ENCODE measurements around the gene PRR16.
"Not testable (repeated sequence)": the region's sequence is repeated elsewhere in the genome, so short reads cannot be mapped to it uniquely, and the experiment has no call there.

PRR16 gene

GRCh38 chr5:120463991-120464626 lies at the start of gene PRR16:
TSS of gene PRR16 (plus strand) at chr5:120464300.
- no peak for DNase-seq (ENCODE audit: low read depth in 2 of 2)

GRCh38 chr5:120415985-120416384 lies 48.1 kb upstream of the PRR16 start:
- DNase-seq (ENCODE audit: low read depth in 2 of 2) = no peak

DNA sequence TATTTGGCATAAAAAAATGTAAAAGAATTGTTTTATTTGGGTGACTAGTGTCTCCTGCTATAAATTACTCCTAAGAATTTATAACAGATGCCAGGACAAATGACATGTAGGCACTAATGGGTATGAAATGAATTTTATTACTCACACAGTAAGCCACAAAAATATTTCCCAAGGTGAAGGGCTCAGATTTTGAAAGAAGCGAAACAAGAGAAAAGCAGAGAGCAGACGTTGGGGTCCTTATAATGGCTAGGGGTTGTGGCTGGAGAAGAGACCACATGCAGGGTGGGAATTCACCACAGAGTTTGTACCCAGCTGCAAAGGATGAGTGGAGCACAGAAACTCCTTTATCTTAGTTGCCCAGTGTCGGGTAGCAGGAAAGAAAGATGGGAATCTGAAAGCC lies 45.0 kb upstream of the PRR16 start:
- no peak for DNase-seq (ENCODE audit: low read depth in 2 of 2)

GRCh38 chr5:120426633-120427275 lies 37.3 kb upstream of the PRR16 start:
- DNase-seq (ENCODE audit: low read depth in 2 of 2) = not testable (repeated sequence)

GRCh38 chr5:120430572-120430971 lies 33.5 kb upstream of the PRR16 start:
- DNase-seq (ENCODE audit: low read depth in 2 of 2) = no peak

GRCh38 chr5:120432861-120433260 lies 31.2 kb upstream of the PRR16 start:
- no peak for DNase-seq (ENCODE audit: low read depth in 2 of 2)

DNA sequence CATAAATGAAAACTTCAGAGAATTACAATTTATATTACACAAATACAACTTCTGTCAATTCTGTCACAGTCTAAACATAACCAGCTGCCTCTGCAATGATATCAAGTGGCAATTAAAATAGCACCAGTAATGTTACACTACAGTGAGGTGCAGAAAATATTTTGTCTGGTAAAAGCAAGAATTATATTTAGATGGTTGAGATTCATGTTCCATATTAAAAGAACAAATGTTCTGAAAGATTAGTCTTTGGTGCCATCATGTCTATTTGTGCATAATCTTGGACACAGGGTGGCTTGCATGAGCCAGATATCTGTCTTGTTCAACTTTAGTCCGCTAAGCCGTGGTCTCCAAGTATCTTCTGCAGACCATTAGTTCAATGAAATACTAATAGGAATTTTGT lies 29.0 kb upstream of the PRR16 start:
- DNase-seq (ENCODE audit: low read depth in 2 of 2) = no peak

- no peak for DNase-seq (ENCODE audit: low read depth in 2 of 2)
These were observed 27.1 kb upstream of the PRR16 start for GRCh38 chr5:120436996-120437395.

GRCh38 chr5:120442694-120443093 lies 21.4 kb upstream of the PRR16 start:
- DNase-seq (ENCODE audit: low read depth in 2 of 2) = no peak

DNA sequence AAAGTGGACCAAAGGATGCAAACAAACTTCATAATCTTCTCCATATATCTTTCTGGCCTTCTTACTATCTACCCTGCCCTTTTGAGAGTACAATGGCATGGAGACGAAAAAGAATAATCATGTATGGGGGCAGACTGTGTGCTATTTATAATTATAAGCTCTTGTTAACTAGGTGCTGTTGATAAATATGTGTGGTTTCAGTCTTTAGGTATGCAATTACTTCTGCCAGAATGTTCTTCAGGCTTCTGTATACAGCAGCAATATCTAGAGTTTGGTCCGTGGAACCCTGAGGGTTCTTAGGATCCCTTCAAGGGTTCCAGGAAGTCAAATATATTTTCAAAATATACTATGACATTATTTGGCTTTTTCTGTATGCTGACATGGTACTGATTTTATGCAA lies 20.5 kb upstream of the PRR16 start:
- no peak for DNase-seq (ENCODE audit: low read depth in 2 of 2)

GRCh38 chr5:120446068-120446492 lies 18.0 kb upstream of the PRR16 start:
- DNase-seq (ENCODE audit: low read depth in 2 of 2) = peak; percentile 92

DNA sequence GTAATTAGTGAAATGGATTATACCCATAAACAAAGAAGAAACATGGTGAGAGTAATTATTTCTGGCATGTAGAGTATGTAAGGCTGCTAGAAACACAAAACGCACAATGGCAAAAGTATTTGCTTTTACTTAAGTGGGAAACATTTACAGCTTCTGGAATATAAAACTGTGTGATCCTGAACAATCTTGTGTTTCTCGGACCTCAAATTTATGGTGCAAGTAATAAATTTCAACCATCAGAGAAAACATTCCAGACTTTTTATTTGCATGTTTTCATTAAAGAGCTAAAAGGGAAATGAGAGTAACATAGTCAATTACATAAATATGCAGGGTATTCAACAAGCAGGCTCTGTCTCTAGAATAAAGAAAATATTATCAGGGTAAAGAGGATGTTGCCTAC lies 17.2 kb upstream of the PRR16 start:
- peak; percentile 76 for DNase-seq (ENCODE audit: low read depth in 2 of 2)

DNA sequence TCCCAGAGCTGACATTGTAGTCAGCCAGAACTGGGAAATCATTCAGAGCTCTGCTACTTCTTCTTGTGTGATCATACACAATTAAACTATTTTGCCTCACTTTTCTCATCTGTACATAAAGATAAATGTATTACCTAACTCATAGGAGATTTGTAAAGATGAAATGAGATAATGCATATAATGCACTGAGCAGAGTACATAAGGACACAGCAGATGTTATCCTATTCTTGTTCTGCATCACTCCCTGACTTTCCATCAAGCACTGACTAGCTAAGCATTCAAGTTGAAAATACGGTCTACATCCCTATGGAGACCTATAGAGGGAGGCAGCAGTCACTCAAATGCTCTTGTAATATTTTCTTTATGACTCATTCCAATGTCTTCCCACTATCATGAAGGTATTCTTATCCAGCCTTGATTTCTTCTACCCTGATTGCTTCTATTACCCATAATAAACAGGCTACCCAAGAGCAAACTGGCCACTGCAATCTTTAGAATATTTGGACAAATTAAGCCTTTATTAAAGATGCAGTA lies 16.3 kb upstream of the PRR16 start:
- DNase-seq (ENCODE audit: low read depth in 2 of 2) = no peak

GRCh38 chr5:120449501-120449900 lies 14.6 kb upstream of the PRR16 start:
- DNase-seq (ENCODE audit: low read depth in 2 of 2) = no peak

DNA sequence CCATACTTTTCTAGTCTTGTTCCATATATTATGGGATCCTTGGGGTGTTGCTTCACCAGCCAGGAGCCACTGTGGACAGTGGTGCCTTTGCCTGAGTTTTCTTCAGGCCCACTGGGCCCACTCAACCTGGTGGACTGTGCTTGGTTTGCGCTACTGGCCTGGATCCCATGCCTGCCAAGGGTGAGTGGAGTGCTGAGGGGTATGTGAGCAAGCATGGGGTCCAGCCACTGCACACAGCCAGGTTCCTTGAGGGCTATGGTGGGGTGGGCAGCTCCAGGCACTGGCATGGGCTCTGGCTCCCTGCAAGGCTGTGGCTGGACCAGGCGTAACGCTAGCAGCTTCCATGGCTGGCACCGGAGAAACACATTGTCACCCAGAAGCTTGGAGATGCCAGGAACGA lies 13.2 kb upstream of the PRR16 start:
- DNase-seq (ENCODE audit: low read depth in 2 of 2) = no peak

- DNase-seq (ENCODE audit: low read depth in 2 of 2) = no peak
These were observed 12.7 kb upstream of the PRR16 start for GRCh38 chr5:120451445-120451844.

DNA sequence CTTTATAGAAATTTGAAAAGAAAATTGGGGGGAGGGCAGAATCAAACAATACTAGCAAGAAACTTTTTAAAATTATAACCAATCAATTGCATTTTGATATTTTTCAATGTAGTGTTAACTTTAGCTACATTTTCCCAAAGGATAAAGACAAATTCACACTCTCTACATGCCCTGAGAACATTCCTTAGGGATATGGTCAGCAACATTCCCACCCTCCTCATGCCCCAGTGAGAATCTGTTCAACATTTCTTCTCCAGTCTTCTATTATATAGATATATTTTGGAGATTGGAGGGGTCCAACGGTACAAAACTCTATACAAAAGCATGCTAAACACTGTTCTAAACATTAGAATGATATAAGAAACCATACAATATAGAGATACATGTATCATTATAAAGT lies 11.6 kb upstream of the PRR16 start:
- DNase-seq (ENCODE audit: low read depth in 2 of 2) = no peak

DNA sequence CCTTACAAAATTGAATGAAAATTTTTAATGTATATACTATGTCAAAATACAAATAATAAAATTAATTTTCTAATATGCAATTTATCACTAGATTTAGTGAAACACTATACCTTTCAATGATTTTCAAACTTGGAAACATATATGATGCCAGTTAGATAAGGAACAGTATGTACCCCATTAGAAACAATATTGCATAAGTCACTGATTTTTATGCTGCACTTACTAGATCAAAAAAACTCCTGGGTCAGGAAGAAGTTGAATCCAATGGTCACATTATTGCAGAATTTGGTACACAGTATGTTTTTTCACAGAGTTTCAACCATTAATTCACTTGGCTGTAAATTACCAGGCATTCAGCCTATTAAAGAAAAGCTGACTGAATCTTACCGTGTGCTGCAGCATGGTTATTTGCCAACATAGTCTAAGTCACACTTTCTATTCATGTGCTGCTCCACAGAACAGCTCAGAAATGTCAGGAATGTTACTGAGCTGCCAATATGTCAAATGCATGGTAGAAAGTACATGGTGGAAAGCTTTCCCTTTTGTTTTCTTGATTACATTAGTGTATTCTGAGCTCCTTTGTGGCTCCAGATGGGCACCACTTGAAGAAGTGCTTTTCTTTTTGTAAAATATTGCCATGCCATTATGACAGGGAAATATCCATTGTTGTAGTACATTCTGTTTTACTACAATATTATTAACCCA lies 9.9 kb upstream of the PRR16 start:
- DNase-seq (ENCODE audit: low read depth in 2 of 2) = peak; percentile 81 to 83

DNA sequence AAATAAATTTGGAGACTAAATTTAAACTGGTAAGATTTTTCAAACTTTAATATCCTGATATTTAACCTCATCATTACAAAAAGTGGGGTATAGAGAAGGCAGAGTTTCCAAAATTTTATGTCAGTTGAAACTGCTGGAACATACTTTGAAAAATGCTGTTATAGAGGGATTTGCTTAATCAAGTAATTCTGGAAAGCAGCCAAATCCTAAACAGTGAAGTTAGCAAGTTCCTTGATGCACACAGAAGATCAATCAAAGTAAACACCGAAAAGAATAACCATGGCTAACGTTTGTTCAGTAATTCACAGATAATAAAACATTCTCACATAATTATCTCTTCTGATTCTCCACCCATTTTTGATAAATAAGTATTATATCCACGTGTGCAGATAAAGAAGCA lies 8.1 kb upstream of the PRR16 start:
- DNase-seq (ENCODE audit: low read depth in 2 of 2) = no peak

DNA sequence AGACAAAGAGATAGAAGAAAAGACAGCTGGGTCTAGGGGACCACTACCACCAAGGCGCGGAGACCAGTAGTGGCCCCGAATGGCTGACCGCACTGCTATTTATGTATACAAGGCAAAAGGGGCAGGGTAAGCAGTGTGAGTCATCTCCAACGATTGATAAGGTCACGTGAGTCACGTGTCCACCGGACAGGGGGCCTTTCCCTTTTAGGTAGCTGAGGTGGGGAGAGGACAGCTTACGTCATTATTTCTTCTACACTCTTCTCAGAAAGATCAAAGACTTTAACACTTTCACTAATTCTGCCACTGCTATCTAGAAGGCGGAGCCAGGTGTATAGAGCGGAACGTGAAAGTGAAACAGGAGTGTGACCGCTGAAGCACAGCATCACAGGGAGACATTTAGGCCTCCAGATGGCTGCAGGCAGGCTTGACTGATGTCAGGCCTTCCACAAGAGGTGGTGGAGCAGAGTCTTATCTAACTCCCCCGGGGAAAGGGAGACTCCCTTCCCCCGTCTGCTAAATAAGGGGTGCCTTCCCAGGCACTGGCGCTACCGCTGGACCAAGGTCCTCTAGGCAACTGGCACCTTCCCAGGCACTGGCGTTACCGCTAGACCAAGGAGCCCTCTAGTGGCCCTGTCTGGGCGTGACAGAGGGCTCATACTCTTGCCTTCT lies 6.1 kb upstream of the PRR16 start:
- DNase-seq (ENCODE audit: low read depth in 2 of 2) = no peak

DNA sequence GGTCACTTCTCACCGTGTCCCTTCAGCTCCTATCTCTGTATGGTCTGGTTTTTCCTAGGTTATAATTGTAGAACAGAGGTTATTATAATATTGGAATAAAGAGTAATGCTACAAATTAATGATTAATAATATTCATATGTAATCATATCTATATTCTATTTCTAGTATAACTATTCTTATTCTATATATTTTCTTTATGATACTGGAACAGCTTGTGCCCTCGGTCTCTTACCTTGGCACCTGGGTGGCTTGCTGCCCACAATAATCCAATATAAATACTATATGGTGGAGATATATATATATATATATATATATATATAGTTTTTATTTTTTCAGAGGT lies 5.6 kb upstream of the PRR16 start:
- not testable (repeated sequence) for DNase-seq (ENCODE audit: low read depth in 2 of 2)

DNA sequence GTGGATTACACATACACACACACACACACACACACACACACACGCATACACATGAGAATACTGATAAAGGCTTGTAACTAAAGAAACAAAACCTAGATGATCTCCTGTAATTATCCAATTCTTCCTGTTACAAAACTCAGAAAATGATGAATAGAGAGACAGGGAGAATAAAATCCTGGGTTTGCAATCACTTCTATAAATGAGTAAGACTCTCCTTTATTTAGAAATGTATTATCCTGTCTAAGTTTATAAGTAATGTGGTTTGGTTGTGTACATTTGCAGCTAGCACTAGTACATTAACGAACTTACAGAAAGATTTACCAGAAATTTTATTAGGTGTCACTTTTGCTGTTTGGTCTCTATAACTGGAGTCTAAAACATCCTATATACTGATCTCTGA lies 2.8 kb upstream of the PRR16 start:
- no peak for DNase-seq (ENCODE audit: low read depth in 2 of 2)

Data from fibroblast of skin of left quadriceps (primary cell).